ENCODE results near the gene HTR1E.
"Not testable (repeated sequence)": the region's sequence is repeated elsewhere in the genome, so short reads cannot be mapped to it uniquely, and the experiment has no call there.

HTR1E gene

GRCh38 chr6:86937219-86938079 lies at the start of gene HTR1E:
TSS of gene HTR1E (plus strand) at chr6:86937528. CDS start at chr6:87015335, 77,807 bp downstream.
- no peaks in the 10 kb centered on the region for H3K4me1 Mint-ChIP-seq
- peaks cover 11% of the 10 kb centered on the region for H3K9me3 Mint-ChIP-seq
- no peaks in the 10 kb centered on the region for H3K36me3 Mint-ChIP-seq (ENCODE audit: insufficient read depth)
- ATAC-seq (replicated peaks; ENCODE audit: extremely low read depth, poor library complexity, severe bottlenecking) = no peak
- H3K27me3 Mint-ChIP-seq = peaks cover 63% of the 10 kb centered on the region
- no peak within 1 kb of the TSS for H3K4me3 Mint-ChIP-seq
- no peak for DNase-seq (ENCODE audit: low spot score in 2 of 2)
- H3K27ac Mint-ChIP-seq (ENCODE audit: low read depth) = no peak within 1 kb of the TSS

DNA sequence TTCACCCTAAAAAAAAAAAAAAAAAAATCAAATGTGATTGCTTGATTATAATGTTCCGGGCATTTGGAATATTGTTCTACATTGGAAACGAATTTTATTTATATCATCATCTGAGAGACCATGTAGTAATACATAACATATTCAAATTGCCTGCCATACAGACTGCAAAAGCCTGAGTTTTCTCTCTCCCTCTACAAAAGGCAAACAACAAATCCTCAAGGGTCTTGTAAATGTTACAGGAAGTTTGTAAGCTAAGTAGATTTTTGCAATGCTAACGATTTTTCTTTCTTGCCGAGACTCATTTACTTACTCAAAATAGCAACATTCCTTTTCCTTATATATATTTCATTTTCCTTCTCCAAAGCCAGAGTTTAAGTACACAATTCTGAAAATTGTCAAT lies 49.0 kb upstream of the HTR1E start:
- no peaks in the 10 kb centered on the region for H3K36me3 Mint-ChIP-seq (ENCODE audit: insufficient read depth)
- peaks cover 22% of the 10 kb centered on the region for H3K9me3 Mint-ChIP-seq
- DNase-seq (ENCODE audit: low spot score in 2 of 2) = no peak
- no peak for ATAC-seq (replicated peaks; ENCODE audit: extremely low read depth, poor library complexity, severe bottlenecking)
- H3K27me3 Mint-ChIP-seq = peaks cover 10% of the 10 kb centered on the region
- H3K4me1 Mint-ChIP-seq = no peaks in the 10 kb centered on the region
- no peak overlapping the region for H3K4me3 Mint-ChIP-seq
- H3K27ac Mint-ChIP-seq (ENCODE audit: low read depth) = no peak overlapping the region

- not testable (repeated sequence) for H3K36me3 Mint-ChIP-seq (ENCODE audit: insufficient read depth); DNase-seq (ENCODE audit: low spot score in 2 of 2); H3K4me3 Mint-ChIP-seq; H3K27me3 Mint-ChIP-seq; H3K27ac Mint-ChIP-seq (ENCODE audit: low read depth); ATAC-seq (replicated peaks; ENCODE audit: extremely low read depth, poor library complexity, severe bottlenecking); H3K4me1 Mint-ChIP-seq
- peaks cover 12% of the 10 kb centered on the region for H3K9me3 Mint-ChIP-seq
Measured at GRCh38 chr6:86897265-86897664, 40.1 kb upstream of the HTR1E start.

- no peaks in the 10 kb centered on the region for H3K27me3 Mint-ChIP-seq
- H3K36me3 Mint-ChIP-seq (ENCODE audit: insufficient read depth) = no peaks in the 10 kb centered on the region
- no peaks in the 10 kb centered on the region for H3K9me3 Mint-ChIP-seq
Measured at GRCh38 chr6:86913795-86914194, 23.5 kb upstream of the HTR1E start.

DNA sequence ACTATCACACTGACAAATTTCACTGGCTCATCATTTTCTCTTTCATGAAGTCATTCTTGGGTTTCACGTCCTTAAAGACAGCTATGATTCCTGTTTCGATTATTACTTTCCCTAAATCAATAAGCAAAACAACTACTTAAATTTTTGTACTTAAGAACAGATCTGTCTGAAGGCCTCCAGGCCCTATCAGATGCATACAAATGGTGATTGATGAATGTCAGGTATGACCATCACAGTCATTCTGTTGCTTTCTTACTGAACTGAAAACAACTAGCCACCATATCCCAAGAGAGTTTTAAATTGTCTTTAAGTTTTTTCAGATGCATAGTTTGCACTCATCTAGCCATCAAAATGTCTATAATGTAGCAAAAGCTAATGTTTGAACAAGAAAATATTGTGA lies 20.9 kb upstream of the HTR1E start:
- H3K27me3 Mint-ChIP-seq = peaks cover 8% of the 10 kb centered on the region
- H3K27ac Mint-ChIP-seq (ENCODE audit: low read depth) = no peak overlapping the region
- no peak for ATAC-seq (replicated peaks; ENCODE audit: extremely low read depth, poor library complexity, severe bottlenecking)

More at GRCh38 chr6:86913795-86914194, 23.5 kb upstream of the HTR1E start:
- ATAC-seq (replicated peaks; ENCODE audit: extremely low read depth, poor library complexity, severe bottlenecking) (no peak), DNase-seq (ENCODE audit: low spot score in 2 of 2) (no peak)
- Mint-ChIP-seq H3K4me3 (no peak overlapping the region), H3K27ac (ENCODE audit: low read depth) (no peak overlapping the region), H3K4me1 (no peaks in the 10 kb centered on the region)

DNA sequence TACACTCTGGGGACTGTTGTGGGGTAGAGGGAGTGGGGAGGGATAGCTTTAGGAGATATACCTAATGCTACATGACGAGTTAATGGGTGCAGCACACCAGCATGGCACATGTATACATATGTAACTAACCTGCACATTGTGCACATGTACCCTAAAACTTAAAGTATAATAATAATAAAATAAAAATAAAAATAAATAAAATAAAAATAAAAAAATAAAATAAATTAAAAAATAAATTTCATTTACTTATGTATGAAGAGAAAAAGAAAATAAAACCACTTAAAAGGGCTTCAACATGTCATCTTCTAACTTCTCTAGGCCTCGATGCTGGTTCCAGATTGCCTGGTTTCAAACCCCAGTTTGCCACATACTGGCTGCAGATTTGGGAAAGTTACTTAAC lies 10.2 kb upstream of the HTR1E start:
- not testable (repeated sequence) for H3K27ac Mint-ChIP-seq (ENCODE audit: low read depth); H3K4me1 Mint-ChIP-seq; ATAC-seq (replicated peaks; ENCODE audit: extremely low read depth, poor library complexity, severe bottlenecking); H3K9me3 Mint-ChIP-seq; DNase-seq (ENCODE audit: low spot score in 2 of 2); H3K36me3 Mint-ChIP-seq (ENCODE audit: insufficient read depth); H3K27me3 Mint-ChIP-seq; H3K4me3 Mint-ChIP-seq

More for the DNA sequence above, 20.9 kb upstream of the HTR1E start:
- no peak for DNase-seq (ENCODE audit: low spot score in 2 of 2)
- Mint-ChIP-seq H3K4me3 (no peak overlapping the region), H3K4me1 (no peaks in the 10 kb centered on the region), H3K36me3 (ENCODE audit: insufficient read depth) (no peaks in the 10 kb centered on the region), H3K9me3 (no peaks in the 10 kb centered on the region)

GRCh38 chr6:86927859-86928258 lies 9.5 kb upstream of the HTR1E start:
- not testable (repeated sequence) for H3K9me3 Mint-ChIP-seq; H3K27ac Mint-ChIP-seq (ENCODE audit: low read depth); H3K36me3 Mint-ChIP-seq (ENCODE audit: insufficient read depth); DNase-seq (ENCODE audit: low spot score in 2 of 2); H3K4me1 Mint-ChIP-seq; H3K27me3 Mint-ChIP-seq; H3K4me3 Mint-ChIP-seq; ATAC-seq (replicated peaks; ENCODE audit: extremely low read depth, poor library complexity, severe bottlenecking)

GRCh38 chr6:86934365-86934764 lies 3.0 kb upstream of the HTR1E start:
- no peak for ATAC-seq (replicated peaks; ENCODE audit: extremely low read depth, poor library complexity, severe bottlenecking)
- peaks cover 11% of the 10 kb centered on the region for H3K9me3 Mint-ChIP-seq
- H3K27me3 Mint-ChIP-seq = peaks cover 48% of the 10 kb centered on the region
- no peaks in the 10 kb centered on the region for H3K4me1 Mint-ChIP-seq
- no peaks in the 10 kb centered on the region for H3K36me3 Mint-ChIP-seq (ENCODE audit: insufficient read depth)
- DNase-seq (ENCODE audit: low spot score in 2 of 2) = no peak
- no peak overlapping the region for H3K27ac Mint-ChIP-seq (ENCODE audit: low read depth)
- H3K4me3 Mint-ChIP-seq = no peak overlapping the region

GRCh38 chr6:86936834-86937218 lies 502 bp upstream of the HTR1E start:
- no peak overlapping the region for H3K27ac Mint-ChIP-seq (ENCODE audit: low read depth)
- no peak overlapping the region for H3K4me3 Mint-ChIP-seq
- ATAC-seq (replicated peaks; ENCODE audit: extremely low read depth, poor library complexity, severe bottlenecking) (no peak), DNase-seq (ENCODE audit: low spot score in 2 of 2) (no peak)
- no peaks in the 10 kb centered on the region for H3K36me3 Mint-ChIP-seq (ENCODE audit: insufficient read depth)
- peaks cover 69% of the 10 kb centered on the region for H3K27me3 Mint-ChIP-seq
- no peaks in the 10 kb centered on the region for H3K4me1 Mint-ChIP-seq
- H3K9me3 Mint-ChIP-seq = peaks cover 11% of the 10 kb centered on the region

DNA sequence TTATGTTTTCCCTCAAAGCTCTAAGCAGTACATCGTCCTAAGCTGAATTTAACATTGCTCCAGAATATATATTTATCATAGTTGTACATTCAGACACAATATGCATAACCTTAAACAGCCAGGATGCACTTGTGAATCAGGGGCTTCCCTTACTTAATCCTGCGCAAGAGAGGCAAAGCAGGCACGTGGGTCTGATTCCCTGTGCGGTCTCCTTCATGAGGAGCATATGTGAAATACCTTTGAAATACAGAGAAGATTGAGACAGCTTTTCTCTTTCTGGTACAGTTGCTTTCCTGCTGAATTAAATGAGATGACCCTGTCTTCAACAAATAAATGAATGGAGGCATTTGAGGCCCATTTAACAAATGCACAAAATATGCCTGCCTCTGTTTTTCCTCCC lies 1.5 kb downstream of the HTR1E start:
- peaks cover 61% of the 10 kb centered on the region for H3K27me3 Mint-ChIP-seq
- peaks cover 11% of the 10 kb centered on the region for H3K9me3 Mint-ChIP-seq
- no peak for DNase-seq (ENCODE audit: low spot score in 2 of 2)
- H3K36me3 Mint-ChIP-seq (ENCODE audit: insufficient read depth) = no peaks in the 10 kb centered on the region
- no peak for ATAC-seq (replicated peaks; ENCODE audit: extremely low read depth, poor library complexity, severe bottlenecking)
- no peaks in the 10 kb centered on the region for H3K4me1 Mint-ChIP-seq
- H3K27ac Mint-ChIP-seq (ENCODE audit: low read depth) = no peak overlapping the region
- no peak overlapping the region for H3K4me3 Mint-ChIP-seq

DNA sequence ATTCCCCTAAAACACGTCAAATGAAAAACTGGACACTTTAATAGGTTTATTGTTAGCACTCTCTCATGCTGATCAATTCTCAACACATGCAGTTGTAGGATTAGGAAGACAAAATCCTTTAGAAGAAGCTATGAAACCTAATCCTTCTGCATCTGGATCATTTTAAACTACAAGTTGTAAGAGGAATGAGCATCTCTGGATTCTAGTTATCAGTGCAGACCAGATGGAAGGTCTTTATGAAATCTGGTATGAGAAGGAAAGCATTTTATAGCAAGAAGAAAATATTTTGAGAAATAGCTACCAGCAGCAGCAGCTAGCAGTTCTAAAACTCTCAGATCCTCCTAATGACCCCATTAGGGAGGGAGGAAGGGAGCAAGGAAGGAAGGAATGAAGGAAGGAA lies 4.1 kb downstream of the HTR1E start:
- ATAC-seq (replicated peaks; ENCODE audit: extremely low read depth, poor library complexity, severe bottlenecking) (no peak), DNase-seq (ENCODE audit: low spot score in 2 of 2) (no peak)
- Mint-ChIP-seq H3K36me3 (ENCODE audit: insufficient read depth) (no peaks in the 10 kb centered on the region), H3K4me3 (no peak overlapping the region), H3K9me3 (peaks cover 4% of the 10 kb centered on the region), H3K27me3 (peaks cover 43% of the 10 kb centered on the region), H3K27ac (ENCODE audit: low read depth) (no peak overlapping the region), H3K4me1 (no peaks in the 10 kb centered on the region)

DNA sequence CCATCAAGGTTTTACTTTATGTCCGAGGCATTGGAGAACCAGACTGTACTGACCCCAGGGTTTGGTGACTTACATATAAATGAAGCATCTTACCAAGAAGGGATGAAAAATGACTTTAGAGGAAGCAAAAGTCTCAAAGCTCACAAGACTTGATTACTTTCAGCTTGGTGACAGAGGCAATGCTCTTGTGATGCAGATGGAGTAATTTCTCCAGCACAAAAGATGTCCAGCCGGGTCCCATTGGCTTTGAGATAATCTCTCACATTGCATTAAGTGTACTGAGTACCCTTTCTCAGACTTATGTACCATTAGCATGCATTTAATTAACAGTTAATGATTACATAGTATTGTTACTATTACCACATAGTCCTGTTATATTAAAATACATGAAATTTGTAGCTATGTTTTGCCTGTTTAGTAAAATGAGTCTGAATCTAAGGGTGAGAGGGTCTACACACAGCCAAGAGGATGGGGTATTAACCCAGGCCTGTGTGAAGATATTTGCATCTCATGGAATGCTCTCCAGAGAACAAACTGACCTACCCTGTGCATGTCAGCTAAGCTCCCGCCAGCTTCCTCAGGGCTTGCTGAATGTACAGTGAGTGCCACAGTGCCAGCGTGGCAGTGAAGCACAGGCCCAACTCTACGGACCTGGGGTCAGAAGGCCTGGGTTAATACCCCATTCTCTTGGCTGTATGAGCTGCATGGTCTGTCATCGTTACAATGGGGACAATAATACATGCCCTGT lies 5.6 kb downstream of the HTR1E start:
- DNase-seq (ENCODE audit: low spot score in 2 of 2) (no peak), ATAC-seq (replicated peaks; ENCODE audit: extremely low read depth, poor library complexity, severe bottlenecking) (no peak)
- no peaks in the 10 kb centered on the region for H3K9me3 Mint-ChIP-seq
- H3K27me3 Mint-ChIP-seq = peaks cover 28% of the 10 kb centered on the region
- H3K27ac Mint-ChIP-seq (ENCODE audit: low read depth) = no peak overlapping the region
- no peaks in the 10 kb centered on the region for H3K4me1 Mint-ChIP-seq
- no peaks in the 10 kb centered on the region for H3K36me3 Mint-ChIP-seq (ENCODE audit: insufficient read depth)
- no peak overlapping the region for H3K4me3 Mint-ChIP-seq
